Measurements from ENCODE around the gene OR6S1. TPM values are rescaled to one million over a fixed set of nuclear protein-coding genes. Genes with fewer than 3 reads are reported as not detected.

Gene OR6S1
- total and polyA plus RNA-seq, 8 donors, result not detected

DNA sequence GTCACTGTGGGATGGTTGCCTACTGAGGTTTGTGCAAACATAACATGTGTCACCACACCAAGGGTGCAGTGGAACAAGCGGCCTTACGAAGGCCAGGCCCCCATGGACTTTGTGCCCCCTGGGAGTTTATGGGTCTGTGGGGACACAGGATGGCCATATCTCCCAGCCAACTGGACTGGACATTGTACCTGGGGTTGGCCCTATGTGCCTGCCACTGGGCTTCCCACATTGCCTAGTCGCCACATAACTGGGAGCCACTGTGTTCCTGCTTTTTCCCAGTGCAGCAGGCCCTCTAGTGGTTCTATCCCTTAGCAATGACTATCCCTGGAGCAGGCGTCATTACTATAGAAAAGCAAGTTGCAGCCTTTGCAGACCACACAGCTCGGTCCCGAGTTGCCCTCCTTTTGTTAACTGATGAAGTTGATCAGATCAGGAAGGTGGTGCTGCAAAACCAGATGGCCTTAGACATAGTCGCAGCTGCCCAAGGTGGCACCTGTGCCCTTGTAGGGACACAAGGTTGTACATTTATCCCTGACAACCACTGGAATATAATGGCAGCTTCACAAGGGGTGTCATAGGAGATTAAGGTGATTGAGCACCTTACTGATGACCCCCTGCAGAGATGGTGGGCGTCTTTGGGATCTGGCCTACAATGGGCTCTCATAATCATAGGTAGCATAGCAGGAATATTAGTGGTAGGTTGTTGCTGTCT lies 35.1 kb downstream of the OR6S1 start:
- no peak overlapping the region for H3K27ac ChIP-seq
- peaks cover 9 to 21% (median 17%) of the 10 kb centered on the region in 4 donors for H3K4me1 ChIP-seq
- intact Hi-C loops (cut with DNase I; ENCODE audit: low total_unique reads), result loop anchor here (5.0 to 10.0 kb wide), 2 partner anchors 72 to 279 kb away; no protein-coding TSS in a partner anchor
- H3K9me3 ChIP-seq, result no peaks in the 10 kb centered on the region
- no peak overlapping the region for H3K4me3 ChIP-seq
- H3K27me3 ChIP-seq, result no peaks in the 10 kb centered on the region
- peak; percentile 44 to 74 for DNase-seq
- no peaks in the 10 kb centered on the region for H3K36me3 ChIP-seq
- TF ChIP-seq POLR2AphosphoS5 (IDR thresholded peaks at IDR 0.05) (no peak), EP300 (IDR thresholded peaks at IDR 0.05) (no peak), CTCF (IDR thresholded peaks at IDR 0.05) (peak in 5 of 7 experiments; percentile 19 to 50 (median 30))
- WGBS, 5 donors, result 30 to 37% (median 35%) methylated on average over 8 of the region's 8 CpGs

DNA sequence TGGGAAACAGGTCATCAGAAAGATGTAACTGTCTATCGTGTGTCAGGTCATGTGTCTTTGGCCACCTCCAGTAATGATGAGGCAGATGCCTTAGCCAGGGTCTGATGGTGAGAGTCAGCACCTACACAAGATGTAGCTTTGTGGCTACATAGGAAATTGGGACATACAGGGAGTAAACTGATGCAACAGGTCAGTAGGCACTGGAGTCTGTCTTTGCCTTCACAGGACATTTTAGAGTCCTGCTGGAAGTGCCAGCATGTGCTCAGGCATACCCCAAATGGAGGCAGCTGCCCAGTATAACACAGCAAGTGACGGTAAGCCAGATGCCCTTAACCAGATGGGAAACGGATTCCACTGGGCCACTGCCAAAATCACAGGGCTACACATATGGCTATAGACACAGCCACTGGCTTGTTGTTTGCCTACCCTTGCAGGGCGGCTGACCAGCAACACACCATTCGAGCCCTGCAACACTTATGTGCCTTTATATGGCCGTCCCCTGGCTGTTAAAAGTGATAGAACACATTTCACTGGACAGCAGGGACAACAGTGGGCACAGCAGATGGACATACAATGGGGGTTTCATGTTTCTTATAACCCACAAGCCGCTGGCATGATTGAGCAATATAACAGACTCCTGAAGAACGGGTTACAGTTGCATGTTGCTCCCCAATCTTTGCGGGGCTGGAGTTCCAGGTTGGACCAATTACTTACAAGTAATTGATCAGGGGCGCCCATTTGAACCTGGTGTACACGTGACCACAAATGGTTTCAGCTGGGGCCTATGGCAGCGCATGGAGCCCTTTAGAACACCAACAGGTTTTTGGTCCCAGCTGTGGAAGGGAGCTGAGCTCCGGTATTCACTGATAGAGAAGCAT lies 37.4 kb downstream of the OR6S1 start:
- no peak overlapping the region for H3K4me3 ChIP-seq
- intact Hi-C loops (cut with DNase I; ENCODE audit: low total_unique reads), result loop anchor here (10.0 kb wide), 1 partner anchor 69 kb away; no protein-coding TSS in a partner anchor
- no peaks in the 10 kb centered on the region for H3K36me3 ChIP-seq
- DNase-seq, result no peak
- no peaks in the 10 kb centered on the region for H3K27me3 ChIP-seq
- H3K4me1 ChIP-seq, result peaks cover 0 to 7% (median 4%) of the 10 kb centered on the region in 4 donors
- TF ChIP-seq POLR2A (IDR thresholded peaks at IDR 0.05) (no peak), POLR2AphosphoS5 (IDR thresholded peaks at IDR 0.05) (no peak), CTCF (IDR thresholded peaks at IDR 0.05) (no peak), EP300 (IDR thresholded peaks at IDR 0.05) (no peak)
- H3K27ac ChIP-seq, result no peak overlapping the region
- 74 to 84% (median 83%) methylated on average over 11 to 13 of the region's 13 CpGs for WGBS, 5 donors
- H3K9me3 ChIP-seq, result no peaks in the 10 kb centered on the region

DNA sequence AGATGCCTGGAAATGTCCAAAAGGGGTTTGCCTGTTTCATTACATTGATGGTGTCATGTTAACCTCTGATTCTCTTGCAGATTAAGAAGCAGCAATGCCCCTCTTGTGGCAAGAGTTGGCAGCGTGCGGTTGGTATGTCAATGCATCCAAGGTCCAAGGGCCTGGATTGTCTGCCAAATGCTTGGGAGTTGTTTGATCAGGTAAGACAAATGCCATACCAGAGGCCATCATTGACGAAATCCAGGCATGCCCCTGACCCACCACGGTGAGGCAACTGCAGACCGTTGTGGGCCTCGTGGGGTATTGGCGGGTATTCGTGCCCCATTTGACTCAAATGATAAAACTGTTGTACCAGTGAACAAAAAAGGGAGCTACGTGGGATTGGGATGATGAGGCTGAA lies 38.9 kb downstream of the OR6S1 start:
- no peaks in the 10 kb centered on the region for H3K9me3 ChIP-seq
- no peak overlapping the region for H3K27ac ChIP-seq
- DNase-seq, result no peak
- 82 to 91% (median 85%) methylated on average over 9 of the region's 9 CpGs for WGBS, 5 donors
- H3K27me3 ChIP-seq, result no peaks in the 10 kb centered on the region
- H3K4me1 ChIP-seq, result peaks cover 0 to 5% (median 2%) of the 10 kb centered on the region in 4 donors
- no peaks in the 10 kb centered on the region for H3K36me3 ChIP-seq
- TF ChIP-seq POLR2A (IDR thresholded peaks at IDR 0.05), result no peak
- TF ChIP-seq EP300 (IDR thresholded peaks at IDR 0.05), result no peak
- no peak for TF ChIP-seq CTCF (IDR thresholded peaks at IDR 0.05)
- no peak for TF ChIP-seq POLR2AphosphoS5 (IDR thresholded peaks at IDR 0.05)
- intact Hi-C loops (cut with DNase I; ENCODE audit: low total_unique reads), result loop anchor here (10.0 kb wide), 1 partner anchor 68 kb away; no protein-coding TSS in a partner anchor
- H3K4me3 ChIP-seq, result no peak overlapping the region

DNA sequence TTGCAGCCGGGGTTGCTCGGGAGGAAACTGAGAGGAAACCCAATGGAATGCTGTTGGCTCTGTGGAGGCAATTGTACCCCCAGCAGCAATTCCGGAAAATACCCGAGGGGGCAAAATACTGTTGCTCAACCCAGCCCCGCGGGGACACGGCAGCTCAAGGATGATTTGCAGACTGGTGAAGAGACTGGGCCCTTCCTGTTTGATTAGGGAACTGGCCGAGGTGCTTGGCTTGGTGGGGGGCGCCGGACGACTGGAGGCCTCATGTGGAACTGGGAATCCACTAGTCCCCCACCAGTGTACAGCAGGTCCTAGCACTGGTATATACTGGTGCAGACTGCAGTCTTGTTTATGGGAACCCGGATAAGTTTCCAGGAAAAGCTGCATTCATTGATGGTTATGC lies 40.0 kb downstream of the OR6S1 start:
- 70 to 86% (median 79%) methylated on average over 8 to 12 of the region's 12 CpGs for WGBS, 5 donors
- TF ChIP-seq POLR2AphosphoS5 (IDR thresholded peaks at IDR 0.05) (no peak), EP300 (IDR thresholded peaks at IDR 0.05) (no peak), CTCF (IDR thresholded peaks at IDR 0.05) (no peak), POLR2A (IDR thresholded peaks at IDR 0.05) (no peak)
- intact Hi-C loops (cut with DNase I; ENCODE audit: low total_unique reads), result loop anchor here (10.0 kb wide), 1 partner anchor 67 kb away; no protein-coding TSS in a partner anchor
- no peak overlapping the region for H3K27ac ChIP-seq
- no peaks in the 10 kb centered on the region for H3K27me3 ChIP-seq
- H3K36me3 ChIP-seq, result no peaks in the 10 kb centered on the region
- DNase-seq, result no peak
- no peak overlapping the region for H3K4me3 ChIP-seq
- H3K4me1 ChIP-seq, result peaks cover 0 to 4% (median 0%) of the 10 kb centered on the region in 4 donors
- no peaks in the 10 kb centered on the region for H3K9me3 ChIP-seq
